GM19372 (cell line): ENCODE results near the gene CCN5.
"Not testable (repeated sequence)": the region's sequence is repeated elsewhere in the genome, so short reads cannot be mapped to it uniquely, and the experiment has no call there.

Source experiments
- ATAC-seq: cut with Tn5 transposase; IDR thresholded peaks from one replicate; pipeline ENCODE4 v1.9.1; 2021; ENCODE audit warnings: mild to moderate bottlenecking, low read depth, moderate library complexity; ENCODE audit not compliant: unreplicated experiment

CCN5 gene

DNA sequence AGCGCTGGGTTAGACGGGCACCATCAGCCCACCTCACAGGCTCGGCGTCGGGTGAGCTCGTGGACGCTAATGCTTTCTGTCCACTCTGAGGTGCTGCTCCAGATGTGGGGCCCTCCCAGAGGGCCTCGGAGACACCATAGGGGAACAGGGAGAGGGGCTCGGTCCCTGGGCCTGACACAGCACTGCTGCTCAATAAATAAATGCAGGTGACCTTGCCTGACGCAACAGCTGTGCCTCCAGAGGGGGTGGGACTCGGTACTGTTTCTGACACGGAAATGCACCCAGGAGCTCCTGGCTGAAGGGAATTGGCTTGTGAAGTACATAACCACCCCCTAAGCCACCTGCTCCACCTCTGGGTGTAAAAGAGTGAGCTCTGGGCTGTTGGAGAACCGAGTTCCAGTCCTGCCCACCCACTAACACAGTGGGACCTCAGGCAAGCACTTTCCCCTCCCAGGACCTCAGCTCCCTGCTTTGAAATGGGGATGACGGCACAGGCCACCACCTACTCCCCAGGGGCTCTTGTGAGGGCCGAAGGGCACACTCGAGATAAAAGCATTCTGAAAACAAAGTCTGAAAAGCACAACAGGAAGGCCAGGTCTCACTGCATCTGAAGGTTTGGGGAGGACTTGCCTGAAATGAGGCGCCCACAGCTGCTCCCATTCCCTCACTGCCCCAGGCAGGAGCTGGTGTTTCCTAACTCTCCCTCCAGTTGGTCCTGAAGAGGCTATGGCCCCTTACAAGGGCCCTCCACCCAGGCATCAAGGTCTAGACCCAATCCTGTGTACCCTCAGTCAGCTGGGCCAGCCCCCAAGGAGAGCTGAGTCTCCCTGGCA is 37.1 kb downstream of the CCN5 start:
- ATAC-seq: no peak

DNA sequence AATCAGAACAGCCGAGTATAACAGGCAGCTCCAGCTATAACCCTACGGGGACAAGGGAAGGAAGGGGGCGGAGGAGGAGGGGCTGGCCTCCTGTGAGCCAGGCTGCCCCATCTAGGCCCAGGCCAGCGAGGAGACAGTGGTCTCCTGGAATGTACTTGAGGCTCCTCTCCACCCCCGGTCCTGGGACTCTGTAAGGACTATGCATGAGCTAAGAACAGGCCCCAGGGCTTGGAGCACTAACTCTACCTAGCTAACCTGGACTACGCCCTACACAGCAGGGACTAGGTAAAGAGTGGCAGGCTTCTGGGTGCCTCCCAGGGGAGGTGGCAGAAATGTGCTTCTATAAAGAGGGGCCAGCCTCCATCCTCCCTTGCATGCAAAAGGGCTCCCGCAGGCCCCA is 39.4 kb downstream of the CCN5 start:
- ATAC-seq: no peak

DNA sequence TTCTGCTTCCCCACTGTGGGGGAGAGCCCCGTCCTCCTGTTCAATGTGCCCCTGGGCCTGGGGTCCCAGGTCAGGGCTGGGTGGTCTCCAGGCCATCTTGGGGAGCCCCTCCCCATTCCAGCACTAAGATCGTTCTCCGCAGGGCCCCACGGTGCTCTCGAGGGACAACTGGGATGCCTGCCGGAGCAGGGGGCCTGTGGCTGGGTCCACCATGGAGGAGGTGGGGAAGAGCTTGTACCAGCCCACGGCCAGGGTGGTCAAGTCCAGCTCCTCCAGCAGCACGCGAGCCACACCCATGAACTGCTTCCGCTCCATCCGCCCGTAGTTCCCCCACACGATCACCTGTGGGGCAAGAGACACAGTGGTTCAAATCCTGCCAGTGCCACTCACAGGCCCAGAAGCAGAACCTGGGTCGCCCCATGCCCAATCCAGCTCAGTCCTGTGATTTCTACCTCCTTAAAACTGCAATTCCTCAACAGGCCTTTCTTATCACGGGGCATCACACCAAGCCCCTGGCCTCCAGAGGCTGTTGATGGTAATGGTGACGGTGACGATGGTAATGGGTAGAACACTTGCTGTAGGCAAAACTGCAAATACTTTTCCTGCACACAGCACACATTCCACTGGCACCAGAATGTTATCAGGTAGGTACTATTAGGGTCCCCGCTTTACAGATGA is 41.0 kb downstream of the CCN5 start:
- ATAC-seq: no peak

DNA sequence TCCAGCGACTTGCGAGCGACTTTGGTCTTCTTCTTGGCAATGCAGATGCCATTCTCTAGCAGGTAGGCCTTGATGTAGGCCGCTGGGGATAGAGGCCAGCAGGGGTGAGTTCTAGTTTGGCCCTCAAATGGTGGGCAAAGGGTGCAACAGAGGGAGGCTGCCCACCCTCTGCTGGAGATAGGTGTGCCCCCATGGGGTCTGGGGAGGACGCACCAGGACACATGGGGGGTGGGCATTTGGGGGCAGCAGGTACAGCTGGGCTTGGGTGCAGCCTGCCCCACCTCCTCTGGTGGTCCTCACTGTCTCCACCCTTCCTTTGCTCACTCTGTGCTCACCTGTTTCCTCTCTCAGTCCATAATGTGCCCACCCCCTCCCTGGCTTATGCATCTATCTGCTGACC is 41.8 kb downstream of the CCN5 start:
- ATAC-seq: no peak

DNA sequence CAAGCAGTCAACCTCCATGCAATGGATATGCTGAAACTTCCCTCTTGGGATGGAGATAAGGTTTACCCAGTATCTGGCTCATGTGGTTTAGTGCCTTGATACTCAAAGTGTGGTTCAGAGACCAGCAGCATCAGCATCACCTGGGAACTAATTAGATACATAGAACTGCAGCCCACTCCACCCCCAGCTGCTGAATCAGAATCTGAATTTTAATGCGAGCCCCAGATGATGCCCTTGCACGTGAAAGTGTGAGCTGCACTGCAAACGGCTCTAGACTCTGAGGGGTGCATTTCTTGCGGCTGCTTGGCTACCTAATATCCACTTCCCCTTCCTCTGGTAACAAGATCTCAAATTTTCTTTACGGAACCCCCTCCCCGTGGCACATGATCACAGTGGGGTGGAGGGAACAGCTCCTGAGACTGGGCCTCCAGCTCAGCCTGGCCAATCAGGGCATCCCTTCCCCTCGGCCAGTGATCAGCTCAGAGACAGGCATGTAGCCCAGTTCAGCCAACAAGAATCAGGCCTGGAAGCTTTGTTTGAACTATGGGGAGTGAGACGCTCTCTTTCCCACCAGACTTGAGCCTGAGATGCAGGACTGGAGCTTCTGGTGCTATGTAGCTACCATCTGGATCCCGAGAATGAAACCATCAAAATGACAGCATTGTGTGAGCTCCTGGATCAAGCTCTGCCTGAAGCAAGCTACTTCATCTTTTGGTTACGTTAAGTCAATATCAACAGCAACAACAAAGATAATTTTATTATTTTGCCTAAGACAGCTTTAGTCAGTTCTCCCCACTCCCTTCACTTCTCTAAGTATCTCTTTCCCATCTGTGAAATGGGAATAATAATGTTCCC is 43.3 kb downstream of the CCN5 start:
- ATAC-seq: no peak

DNA sequence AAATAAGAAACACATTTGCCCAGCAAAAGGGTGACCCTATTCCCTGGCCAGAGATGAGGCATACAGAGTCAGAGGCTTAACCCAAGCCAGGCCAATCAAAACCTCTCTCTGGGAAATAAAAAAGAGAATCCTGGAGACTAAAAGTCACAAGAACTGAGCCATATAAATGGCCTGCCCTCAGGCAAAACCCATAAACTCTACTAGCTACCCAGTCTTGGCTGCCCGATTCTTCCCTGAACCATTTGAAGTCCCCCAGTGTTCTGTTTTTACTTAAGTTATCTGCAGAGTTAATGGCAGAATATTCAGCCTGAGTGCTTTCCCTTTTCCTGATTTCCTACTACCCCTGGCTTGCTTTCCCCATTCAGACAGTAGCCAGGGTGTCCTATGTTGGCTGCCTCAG is 44.4 kb downstream of the CCN5 start:
- ATAC-seq: no peak

DNA sequence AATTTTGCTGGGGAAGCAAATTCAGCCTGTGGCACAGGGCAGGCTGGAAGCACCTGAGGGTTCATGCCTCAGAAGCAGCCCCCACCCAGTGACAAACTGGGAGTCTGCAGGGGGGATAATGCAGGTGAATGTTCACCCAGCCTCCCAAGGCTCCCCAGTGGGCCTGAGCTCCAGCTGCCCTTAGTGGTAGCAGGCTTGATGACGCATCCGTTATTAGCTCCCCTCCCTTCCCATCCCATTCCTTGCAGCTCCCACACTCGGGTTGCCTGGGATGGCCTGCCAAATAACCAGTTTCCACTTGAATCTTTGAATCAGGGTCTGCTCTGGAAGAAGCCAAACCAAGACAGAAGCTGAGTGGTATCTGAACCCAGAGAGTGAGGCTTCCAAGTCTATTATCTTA is 46.3 kb downstream of the CCN5 start:
- ATAC-seq: no peak

DNA sequence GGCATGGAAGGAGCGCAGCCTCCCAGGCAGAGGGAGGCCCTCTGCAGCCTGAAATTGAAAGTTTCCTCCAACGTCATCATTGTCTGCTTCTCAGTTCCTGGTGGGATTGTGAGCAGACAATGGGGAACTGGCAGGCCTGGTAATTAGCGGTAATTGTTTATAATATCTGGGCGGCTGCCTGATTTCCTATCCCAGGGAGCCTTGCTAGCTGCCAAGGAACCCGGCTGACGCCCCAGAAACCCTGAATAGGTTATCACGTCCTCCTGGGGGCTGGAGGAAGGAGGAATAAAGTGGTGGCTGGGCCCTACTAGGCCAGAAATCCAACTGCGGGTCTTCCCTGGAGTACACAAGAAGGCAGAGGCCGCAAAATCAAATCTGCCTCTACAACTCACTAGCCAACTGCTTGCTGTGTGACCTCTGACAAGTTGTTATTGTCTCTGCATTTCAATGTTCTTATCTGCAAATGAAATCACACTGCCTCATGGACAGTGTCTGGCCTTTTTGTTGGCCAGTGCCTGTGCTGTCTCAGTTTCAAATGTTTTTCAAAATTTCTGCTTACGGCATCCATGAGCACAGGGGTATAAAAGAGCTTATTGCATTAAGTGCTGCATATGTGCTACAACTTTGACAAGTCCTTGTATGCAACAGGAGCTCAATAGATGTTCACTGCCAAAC is 47.4 kb downstream of the CCN5 start:
- no peak for ATAC-seq

DNA sequence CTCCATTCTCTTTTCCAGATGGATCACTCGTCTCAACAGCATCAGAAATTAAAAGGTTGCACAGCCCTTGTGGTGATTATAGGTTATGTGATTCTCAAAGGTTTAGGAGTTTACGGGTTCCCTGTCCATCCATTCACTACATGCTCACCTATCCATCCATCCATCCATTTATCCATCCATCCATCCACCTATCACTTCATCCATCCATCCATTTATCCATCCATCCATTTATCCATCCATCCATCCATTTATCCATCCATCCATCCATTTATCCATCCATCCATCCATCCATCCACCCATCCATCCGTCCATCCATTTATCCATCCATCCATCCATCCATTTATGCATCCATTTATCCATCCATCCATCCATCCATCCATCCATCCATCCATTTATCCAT is 48.6 kb downstream of the CCN5 start:
- ATAC-seq: not testable (repeated sequence)

DNA sequence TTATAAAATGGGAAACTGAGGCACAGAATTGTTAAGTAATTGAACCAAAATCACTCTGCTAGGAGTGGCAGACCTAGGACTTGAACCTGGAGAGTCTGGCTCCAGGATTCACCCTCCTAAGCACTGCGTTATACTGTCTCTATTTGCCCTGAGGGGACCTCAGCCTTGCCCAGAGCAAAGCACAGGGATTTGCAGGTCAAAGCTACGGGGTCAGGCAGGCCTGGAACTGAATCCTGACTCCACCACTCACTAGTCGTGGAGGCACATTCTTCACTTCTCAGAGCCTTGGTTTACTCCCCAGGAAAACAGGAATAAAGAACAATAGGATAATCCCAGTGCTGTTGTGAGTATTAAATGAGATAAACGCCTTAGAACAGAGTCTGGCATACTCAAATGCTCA is 49.9 kb downstream of the CCN5 start:
- ATAC-seq: no peak

DNA sequence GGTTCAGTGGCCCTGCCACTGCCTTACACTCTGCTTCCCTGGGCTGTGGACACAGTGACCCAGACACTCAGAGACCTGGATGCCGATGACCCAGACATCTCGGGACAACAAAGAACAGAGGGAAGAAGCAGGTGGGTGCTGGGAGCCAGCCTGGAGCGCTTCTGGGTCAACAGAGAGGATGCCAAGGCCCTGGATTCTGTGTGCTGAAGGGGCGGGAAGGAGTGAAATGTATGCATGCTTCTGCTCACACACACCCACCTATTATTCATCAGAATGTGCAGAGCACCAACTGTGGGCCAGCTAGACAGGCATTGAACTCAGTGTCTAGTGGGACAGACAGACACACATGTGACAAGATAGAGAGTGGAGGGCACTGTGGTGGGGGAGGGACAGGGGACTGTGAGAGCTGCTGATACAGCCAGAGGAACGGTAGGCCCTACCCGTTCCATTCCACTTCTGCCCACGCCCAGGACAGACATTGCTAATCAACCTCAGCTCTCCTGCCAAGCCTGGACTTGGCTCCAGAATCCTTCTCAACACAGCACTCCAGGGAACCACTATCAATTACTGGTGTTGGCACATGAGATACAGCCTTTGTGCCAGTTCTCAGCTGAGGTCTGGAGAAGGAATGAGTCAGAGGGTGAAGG is 50.7 kb downstream of the CCN5 start:
- no peak for ATAC-seq

DNA sequence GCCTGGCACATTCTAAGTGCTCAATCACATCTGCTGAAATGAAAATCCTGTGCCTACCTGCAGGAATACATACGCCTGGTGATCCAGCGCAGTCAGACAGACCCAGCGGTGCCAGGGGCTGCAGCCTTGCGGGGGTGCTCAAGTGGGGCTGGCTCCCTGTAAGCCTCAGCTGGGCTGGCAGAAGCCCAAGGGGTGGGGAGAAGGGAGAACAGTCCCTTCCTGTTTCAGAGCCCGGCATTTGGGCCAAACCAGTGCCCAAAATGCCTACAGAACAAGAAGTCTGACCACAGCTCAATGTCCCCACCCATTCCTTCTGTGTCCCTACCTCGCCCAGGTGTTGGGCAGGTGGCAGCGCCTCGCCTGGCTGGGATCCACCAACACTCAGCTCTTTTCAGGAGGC is 53.1 kb downstream of the CCN5 start:
- ATAC-seq: no peak

DNA sequence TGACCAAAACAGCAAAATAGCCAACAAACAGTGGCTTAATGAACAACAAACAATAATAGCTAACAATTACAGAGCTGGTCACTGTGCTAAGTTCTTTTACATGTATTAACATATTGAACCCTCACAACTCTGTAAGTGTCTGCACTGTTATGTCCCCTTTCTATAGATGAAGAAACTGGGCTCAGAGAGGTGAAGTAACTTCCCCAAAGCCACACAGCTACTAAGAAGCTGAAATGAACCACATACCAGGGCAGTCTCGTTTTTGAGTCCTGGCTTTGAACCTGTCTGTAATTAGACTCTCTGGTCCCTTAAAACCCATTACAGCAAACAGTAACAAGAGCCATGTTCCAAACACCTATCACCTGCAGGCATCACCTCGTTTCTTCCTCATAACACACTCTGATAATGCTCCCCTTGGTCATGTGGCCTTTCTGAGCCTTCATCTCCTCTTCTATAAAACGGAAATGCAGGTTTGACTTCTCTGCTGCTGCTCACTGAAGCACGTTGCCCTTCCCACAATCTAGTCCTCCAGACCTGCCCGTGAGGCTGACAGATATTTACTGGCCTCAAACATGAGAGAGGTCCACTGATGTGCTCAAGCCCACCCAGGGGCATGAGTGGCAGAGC is 53.8 kb downstream of the CCN5 start:
- no peak for ATAC-seq

DNA sequence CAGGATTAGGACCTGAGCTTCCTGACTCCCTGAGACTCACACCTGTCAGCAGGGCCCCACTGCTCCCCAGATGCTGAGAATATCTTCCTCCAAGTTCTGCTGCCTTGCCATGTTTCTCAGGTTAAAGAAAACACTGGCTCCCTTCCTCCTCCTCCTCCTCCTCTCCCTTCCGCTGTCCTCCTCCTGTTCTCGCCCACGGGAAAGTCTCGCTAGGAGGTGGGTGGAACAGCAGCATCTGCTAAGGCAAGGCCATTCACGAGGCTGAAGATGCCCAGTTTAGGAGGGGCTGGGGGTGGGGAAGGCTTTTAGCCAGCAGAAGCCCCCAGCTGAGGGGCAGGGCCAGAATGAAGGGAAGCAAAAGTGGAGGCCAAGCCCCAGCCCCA is 54.3 kb downstream of the CCN5 start:
- no peak for ATAC-seq

DNA sequence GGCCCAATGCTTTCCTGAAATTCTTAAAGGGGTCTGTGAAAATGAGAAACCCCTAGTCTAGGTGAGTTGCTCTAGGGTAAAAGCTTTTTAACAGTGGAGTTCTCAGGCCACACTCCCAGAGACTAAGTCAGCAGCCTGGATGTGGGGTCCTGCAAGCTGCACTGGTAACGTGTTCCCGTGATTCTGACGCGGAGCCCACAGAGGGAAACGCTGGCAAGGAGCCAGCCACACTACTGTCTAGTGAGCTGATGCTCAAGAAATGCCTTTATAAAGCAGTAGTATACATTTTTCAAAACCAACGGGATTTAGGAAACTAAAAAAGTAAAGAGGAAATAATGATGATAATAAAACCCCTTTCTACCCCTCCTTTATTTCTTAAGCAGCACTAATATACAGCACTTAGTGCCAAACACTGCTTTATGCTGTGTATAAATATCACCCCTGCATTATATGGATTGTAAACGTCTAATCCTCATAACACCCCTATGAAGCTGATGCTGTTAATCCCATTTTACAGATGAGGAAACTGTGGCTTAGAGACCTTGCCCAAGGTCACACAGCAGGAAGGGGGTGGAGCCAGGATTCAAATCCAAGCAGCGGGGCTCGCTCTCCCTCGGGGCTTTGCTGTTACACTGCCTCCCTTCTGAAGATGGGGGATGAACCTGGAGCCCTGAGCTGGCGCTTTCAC is 55.5 kb downstream of the CCN5 start:
- no peak for ATAC-seq

DNA sequence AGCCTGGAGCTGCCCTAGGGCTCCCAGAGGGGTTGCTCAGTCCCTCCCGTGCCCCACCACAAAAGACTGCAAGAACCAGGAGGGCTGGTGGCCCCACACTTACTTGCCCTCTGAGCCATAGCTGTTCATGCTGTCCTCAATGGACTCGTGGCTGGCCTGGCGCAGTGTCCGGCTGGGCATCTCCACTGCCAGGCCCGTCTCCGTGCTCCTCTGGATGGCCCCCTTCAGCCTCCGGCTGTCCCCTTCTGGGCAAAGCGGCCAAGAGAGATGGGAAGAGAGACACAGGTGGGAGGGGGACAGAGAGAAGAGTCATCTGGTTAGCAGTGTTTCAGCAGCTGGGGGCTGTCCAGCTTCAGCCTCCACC is 56.0 kb downstream of the CCN5 start:
- no peak for ATAC-seq

DNA sequence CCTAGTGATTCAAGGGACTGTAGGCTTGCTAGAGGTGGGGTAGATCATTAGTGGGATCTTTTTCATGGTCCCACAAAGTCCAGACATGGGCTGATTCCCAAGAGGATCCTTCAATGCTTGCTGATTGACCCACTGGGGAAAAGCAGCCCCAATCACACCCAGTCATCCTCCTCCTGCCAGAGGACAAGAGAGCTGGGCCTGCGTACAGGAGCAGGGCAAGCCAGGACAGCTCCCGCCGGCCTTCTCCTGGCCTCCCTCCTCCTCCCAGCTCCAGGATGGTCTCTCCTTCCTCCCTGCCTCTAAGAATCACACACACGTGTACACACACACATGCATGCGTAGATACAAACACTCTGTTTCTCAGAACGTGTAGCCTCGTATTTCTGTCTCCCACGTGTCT is 57.5 kb downstream of the CCN5 start:
- ATAC-seq: no peak

DNA sequence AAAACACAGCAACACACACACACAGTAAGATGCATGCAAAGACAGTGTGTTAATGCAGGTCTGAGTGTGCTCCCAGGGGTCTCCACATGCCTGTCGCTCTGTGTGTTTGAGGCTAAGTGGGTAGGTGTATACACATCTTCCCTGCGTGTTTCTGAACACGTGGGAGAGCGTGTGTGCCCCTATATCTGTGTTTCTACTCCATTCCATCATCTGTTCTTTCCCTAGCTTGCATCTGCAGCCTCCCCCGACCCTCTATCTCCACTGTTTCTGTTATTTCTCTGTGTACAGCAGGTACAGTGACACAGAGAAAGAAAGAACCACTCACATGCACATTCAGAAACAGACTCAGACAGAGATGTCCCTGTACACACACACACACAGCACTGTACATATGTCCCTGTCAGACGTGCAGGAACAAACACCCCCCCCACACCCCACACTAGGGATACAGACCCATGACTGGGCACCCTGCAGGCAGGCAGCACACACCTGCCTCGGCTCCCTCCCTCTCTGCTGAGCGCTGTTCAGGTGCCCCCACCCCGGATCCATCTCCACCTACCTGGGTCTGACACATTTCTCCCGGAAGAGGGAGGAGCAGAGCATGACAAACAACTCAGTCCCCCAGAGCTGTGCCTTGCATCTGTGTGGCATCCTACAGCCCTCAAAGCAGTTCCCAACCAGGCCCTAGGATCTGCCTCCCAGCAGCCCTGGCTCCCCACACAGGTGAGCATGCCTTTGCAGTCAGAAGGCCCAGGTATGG is 58.1 kb downstream of the CCN5 start:
- ATAC-seq: no peak

DNA sequence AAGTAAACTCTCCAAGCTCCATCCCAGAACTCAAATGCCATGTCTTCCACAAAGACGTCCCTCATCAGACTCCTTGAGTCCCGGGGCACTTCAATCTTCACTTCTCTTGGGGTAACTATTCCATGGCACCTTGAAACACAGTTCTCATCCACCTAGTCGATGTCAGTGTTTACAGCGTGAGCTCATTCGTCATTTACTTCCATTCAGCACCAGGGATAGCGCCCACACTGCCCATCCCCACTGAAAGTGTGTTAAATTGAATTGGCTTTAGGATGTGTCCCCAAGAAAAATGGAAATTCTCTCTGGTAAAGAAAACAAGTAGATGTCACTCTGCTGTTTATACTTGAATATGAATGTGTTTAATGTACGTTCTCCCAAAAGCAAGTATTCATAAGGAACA is 61.8 kb downstream of the CCN5 start:
- ATAC-seq: no peak
